GM19193 (cell line): ENCODE data around the gene XRCC3.

Experiments
- POLR2A ChIP-seq: IDR thresholded peaks from 4 replicates; pipeline ENCODE4 v1.6.1; 2011; ENCODE audit not compliant: insufficient read depth, insufficient read length; ENCODE audit errors: extremely low read depth

XRCC3 gene

GRCh38 chr14:103684871-103685270, 30.4 kb downstream of the XRCC3 start:
- no peak for TF ChIP-seq POLR2A

DNA sequence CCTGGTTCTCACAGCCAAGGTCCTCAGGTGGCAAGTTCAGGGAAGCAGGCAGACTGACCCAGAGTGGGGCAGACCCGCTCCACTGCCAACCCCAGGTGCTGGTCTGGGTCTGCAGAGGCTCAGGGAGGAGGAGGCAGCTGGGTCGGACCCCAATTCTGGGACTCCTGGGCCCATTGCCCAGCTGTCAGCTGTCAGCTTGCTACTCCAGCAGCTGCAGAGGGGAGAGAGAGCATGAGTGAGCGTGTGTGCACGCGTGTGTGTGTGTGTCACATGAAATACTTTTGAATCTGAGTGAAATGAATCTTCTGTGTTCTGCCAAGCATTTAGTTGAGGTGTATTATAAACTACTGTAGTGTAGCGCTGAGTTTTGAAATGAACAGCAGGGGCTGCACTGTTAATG, 30.8 kb downstream of the XRCC3 start:
- TF ChIP-seq POLR2A: no peak

- no peak for TF ChIP-seq POLR2A
These were observed 32.1 kb downstream of the XRCC3 start for GRCh38 chr14:103683139-103683538.

- no peak for TF ChIP-seq POLR2A
These were observed 34.6 kb downstream of the XRCC3 start for GRCh38 chr14:103680491-103681231.

GRCh38 chr14:103679351-103679750, 35.9 kb downstream of the XRCC3 start:
- TF ChIP-seq POLR2A: no peak

GRCh38 chr14:103676881-103677675, 38.2 kb downstream of the XRCC3 start:
- TF ChIP-seq POLR2A: no peak

- no peak for TF ChIP-seq POLR2A
These were observed 39.3 kb downstream of the XRCC3 start for GRCh38 chr14:103675957-103676356.

DNA sequence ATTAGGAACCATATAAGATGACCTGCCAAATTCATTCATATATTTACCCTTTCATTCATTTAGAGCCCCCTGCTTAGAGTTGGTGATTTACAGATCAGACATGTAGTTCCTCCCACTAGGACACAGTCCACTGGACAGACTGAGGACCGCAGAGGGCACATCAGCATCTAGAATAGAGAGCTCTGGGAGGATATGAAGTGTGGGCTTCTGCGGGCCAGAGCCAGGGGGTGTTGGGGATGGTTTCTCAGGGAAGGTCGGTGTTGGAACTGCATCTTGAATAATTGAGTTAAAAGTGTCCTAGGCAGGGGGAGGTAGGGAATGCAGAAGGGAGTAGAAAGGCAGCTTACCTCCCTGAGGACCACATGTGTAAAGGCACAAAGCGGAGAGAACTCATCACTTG, 43.3 kb downstream of the XRCC3 start:
- TF ChIP-seq POLR2A: no peak

DNA sequence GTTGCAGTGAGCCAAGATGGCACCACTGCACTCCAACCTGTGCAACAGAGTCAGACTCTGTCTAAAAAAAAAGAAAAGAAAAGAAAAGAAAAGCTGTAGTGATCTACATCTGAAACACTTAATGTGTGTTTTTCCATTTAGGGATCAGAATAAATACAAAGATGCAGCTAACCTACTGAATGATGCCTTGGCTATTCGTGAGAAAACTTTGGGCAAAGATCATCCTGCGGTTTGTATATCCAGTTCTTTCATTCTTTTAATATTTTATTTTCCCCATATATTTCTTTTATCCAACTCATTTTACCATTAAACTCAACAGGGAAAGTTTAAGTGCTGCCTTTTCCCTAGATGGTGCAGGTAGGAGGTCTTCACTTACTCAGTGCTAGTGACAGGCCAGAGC, 45.9 kb downstream of the XRCC3 start:
- TF ChIP-seq POLR2A: no peak

GRCh38 chr14:103668117-103668516, 47.1 kb downstream of the XRCC3 start:
- TF ChIP-seq POLR2A: no peak

- no peak for TF ChIP-seq POLR2A
These were observed 47.6 kb downstream of the XRCC3 start for GRCh38 chr14:103667671-103668070.

DNA sequence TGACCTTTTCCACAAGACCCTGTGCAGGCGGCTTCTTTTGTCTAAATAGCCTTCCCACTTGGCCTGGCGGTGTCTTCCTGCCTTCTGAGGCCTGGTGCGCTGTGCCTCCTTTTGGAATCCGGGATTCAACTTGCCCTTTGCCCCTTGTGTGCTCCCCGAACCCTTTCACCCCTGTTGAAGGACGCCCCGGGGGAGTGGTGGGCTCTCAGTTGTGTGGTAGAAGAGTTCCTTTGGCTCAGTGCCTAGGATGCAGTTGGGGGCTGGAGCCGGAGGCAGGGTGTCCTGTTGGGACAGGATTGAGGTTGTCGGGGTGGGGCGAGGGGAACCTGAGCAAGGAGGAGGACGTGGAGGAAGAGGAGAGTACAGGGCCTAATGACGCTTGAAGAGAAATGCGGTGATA, 51.7 kb downstream of the XRCC3 start:
- no peak for TF ChIP-seq POLR2A

GRCh38 chr14:103662591-103662990, 52.7 kb downstream of the XRCC3 start:
- no peak for TF ChIP-seq POLR2A

GRCh38 chr14:103662029-103662428, 53.2 kb downstream of the XRCC3 start:
- no peak for TF ChIP-seq POLR2A

GRCh38 chr14:103659631-103660030, 55.6 kb downstream of the XRCC3 start:
- no peak for TF ChIP-seq POLR2A

GRCh38 chr14:103657471-103657870, 57.8 kb downstream of the XRCC3 start:
- TF ChIP-seq POLR2A: no peak
